Choroid plexus epithelial cell (primary cell): ENCODE results near the gene CFHR5.

Source experiments
- DNase-seq: peaks from one replicate; pipeline ENCODE4 v3.0.0-alpha.2; 2010; ENCODE audit warnings: low read depth
- H3K4me3 ChIP-seq: 2 replicates; pipeline ENCODE4 v1.5.1; 2011; ENCODE audit warnings: low read depth, mild to moderate bottlenecking, control low read depth, low read length, moderate library complexity
- CTCF ChIP-seq: conservative IDR thresholded peaks from 2 replicates; pipeline ENCODE4 v1.5.1; 2011; ENCODE audit warnings: low read depth, mild to moderate bottlenecking, control low read depth, inconsistent platforms, low read length, moderate library complexity

CFHR5 gene

GRCh38 chr1:197042676-197043341, 65.5 kb downstream of the CFHR5 start:
- DNase-seq, result no peak
- TF ChIP-seq CTCF, result no peak
- H3K4me3 ChIP-seq, result no peak overlapping the region

- no peak for TF ChIP-seq CTCF
- no peak for DNase-seq
- no peak overlapping the region for H3K4me3 ChIP-seq
These were observed 71.7 kb downstream of the CFHR5 start for GRCh38 chr1:197049100-197049499.
